Activated naive CD4-positive, alpha-beta T cell treated with anti-CD3 and anti-CD28 coated beads, Interleukin-2, amount 10 ng/mL, durations not matched to agents 7 days and 5 days (primary cell): ENCODE measurements around the gene HEATR5B.
"Not testable (repeated sequence)": the region's sequence is repeated elsewhere in the genome, so short reads cannot be mapped to it uniquely, and the experiment has no call there.

Experiments
- CTCF ChIA-PET: fragments of 350-600 bp; sonication (Branson Sonifier 250); formaldehyde crosslinking; loops from one replicate; lab custom pipeline; 2021; ENCODE audit warnings: antibody characterized with exemption; lab: Charles Lee
- DNase-seq: peaks from one replicate; pipeline ENCODE4 v3.0.0-alpha.2; 2020
- H3K27ac Mint-ChIP-seq: one replicate; pipeline ENCODE4 v1.8.0; 2021; ENCODE audit warnings: mild to moderate bottlenecking, moderate library complexity, mixed read lengths
- H3K27me3 Mint-ChIP-seq: one replicate; pipeline ENCODE4 v1.8.0; 2021; ENCODE audit warnings: mild to moderate bottlenecking, mixed read lengths
- H3K36me3 Mint-ChIP-seq: one replicate; pipeline ENCODE4 v1.8.0; 2021; ENCODE audit warnings: mixed read lengths
- H3K4me1 Mint-ChIP-seq: one replicate; pipeline ENCODE4 v1.8.0; 2021; ENCODE audit warnings: mixed read lengths
- H3K4me3 Mint-ChIP-seq: one replicate; pipeline ENCODE4 v1.8.0; 2021; ENCODE audit warnings: mild to moderate bottlenecking, moderate library complexity, mixed read lengths
- H3K9me3 Mint-ChIP-seq: one replicate; pipeline ENCODE4 v1.8.0; 2021; ENCODE audit warnings: mixed read lengths

HEATR5B gene

DNA sequence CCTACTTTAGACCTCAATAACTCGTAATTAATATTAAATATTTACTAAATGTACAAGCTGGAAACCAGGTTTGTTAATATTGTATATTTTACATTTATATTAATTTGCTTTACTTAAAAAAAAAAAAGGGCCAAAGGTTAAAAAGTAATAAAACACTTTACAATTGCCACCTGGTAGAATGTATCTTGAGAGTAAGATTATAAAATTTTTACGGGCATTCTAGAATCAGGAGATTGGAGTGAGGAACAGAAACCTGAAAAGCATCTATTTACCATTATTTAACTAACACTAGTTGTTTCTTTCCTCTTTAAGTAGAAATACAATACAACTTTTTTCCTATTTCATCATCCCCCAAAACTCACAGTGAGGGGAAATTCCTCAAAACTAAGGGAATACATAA lies 102.3 kb downstream of the HEATR5B start:
- Mint-ChIP-seq H3K4me1 (no peaks in the 10 kb centered on the region), H3K27me3 (no peaks in the 10 kb centered on the region), H3K27ac (no peak overlapping the region), H3K36me3 (peaks cover 18% of the 10 kb centered on the region), H3K9me3 (no peaks in the 10 kb centered on the region), H3K4me3 (no peak overlapping the region)
- DNase-seq = no peak
- CTCF ChIA-PET = no interaction called here

DNA sequence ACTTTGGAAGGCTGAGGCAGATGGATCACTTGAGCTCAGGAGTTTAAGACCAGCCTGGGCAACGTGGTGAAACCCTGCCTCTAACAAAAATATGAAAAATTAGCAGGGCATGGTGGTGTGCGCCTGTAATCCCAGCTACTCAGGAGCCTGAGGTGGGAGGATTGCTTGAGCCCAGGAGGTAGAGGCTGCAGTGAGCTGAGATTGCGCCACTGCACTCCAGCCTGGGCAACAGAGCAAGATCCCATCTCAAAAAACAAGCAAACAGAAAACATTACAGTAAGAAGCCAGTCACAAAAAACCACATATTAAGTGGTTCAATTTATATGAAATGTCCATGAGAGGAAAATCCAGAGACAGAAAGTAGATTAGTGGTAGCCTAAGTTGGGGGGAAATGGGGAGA lies 105.2 kb downstream of the HEATR5B start:
- CTCF ChIA-PET, H3K4me1 Mint-ChIP-seq, H3K27ac Mint-ChIP-seq, H3K27me3 Mint-ChIP-seq, H3K9me3 Mint-ChIP-seq, DNase-seq, H3K4me3 Mint-ChIP-seq: not testable (repeated sequence)
- peaks cover 16% of the 10 kb centered on the region for H3K36me3 Mint-ChIP-seq

DNA sequence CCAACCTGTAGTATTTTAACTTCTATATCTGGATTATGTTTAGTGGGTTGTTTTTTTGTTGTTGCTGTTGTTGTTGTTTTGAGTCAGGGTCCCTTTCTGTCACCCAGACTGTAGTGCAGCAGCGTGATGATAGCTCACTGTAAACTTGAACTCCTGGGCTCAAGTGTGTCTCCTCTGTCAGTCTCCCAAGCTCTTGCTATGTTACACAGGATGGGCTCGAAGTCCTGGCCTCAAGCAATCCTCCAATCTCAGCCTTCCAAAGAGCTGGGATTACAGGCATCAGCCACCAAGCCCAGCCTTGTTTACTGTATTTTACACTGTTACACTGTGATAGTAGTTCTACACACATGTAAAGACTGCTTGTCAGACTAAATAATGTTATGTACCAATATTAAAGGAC lies 108.1 kb downstream of the HEATR5B start:
- no peak overlapping the region for H3K4me3 Mint-ChIP-seq
- no peak for DNase-seq
- peaks cover 6% of the 10 kb centered on the region for H3K27me3 Mint-ChIP-seq
- CTCF ChIA-PET = no interaction called here
- H3K27ac Mint-ChIP-seq = no peak overlapping the region
- H3K36me3 Mint-ChIP-seq = peaks cover 11% of the 10 kb centered on the region
- H3K4me1 Mint-ChIP-seq = no peaks in the 10 kb centered on the region
- H3K9me3 Mint-ChIP-seq = no peaks in the 10 kb centered on the region

DNA sequence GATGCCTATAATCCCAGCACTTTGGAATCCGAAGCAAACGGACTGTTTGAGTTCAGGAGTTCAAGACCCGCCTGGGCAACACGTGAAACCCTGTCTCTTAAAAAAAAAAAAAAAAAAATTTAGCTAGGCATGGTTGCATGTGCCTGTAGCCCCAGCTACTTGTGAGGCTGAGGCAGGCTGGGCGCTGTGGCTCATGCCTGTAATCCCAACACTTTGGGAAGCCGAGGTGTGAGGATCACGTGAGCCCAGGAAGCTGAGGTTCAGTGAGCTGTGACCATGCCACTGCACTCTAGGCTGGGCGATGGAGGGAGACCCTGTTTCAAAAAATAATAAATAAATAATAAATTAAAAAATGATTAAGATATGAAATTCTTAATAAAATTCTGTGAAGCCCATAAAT lies 108.9 kb downstream of the HEATR5B start:
- no peak for DNase-seq
- H3K4me1 Mint-ChIP-seq = no peaks in the 10 kb centered on the region
- H3K27me3 Mint-ChIP-seq = peaks cover 6% of the 10 kb centered on the region
- no peak overlapping the region for H3K27ac Mint-ChIP-seq
- H3K4me3 Mint-ChIP-seq = no peak overlapping the region
- CTCF ChIA-PET = no interaction called here
- H3K36me3 Mint-ChIP-seq = peaks cover 10% of the 10 kb centered on the region
- no peaks in the 10 kb centered on the region for H3K9me3 Mint-ChIP-seq

DNA sequence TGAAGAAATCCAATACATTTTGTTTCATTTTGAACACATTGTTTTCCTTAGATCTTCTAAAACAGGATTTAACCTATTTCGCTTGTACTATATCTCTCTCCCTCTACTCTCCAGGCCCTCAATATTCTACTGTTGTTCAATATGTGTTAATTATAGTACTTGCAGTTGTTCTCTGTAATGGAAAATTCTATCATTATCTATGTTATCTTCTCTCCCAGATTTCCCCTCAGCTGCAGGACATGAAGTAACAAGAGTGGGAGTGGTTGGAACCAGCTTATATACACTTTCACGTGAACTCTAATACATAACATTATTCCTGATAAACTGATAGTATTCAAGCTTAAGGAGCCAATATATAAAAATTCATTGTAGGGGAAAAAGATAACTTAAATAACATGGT lies 110.9 kb downstream of the HEATR5B start:
- Mint-ChIP-seq H3K9me3 (no peaks in the 10 kb centered on the region), H3K27me3 (peaks cover 6% of the 10 kb centered on the region), H3K36me3 (peaks cover 4% of the 10 kb centered on the region), H3K4me1 (peaks cover 5% of the 10 kb centered on the region), H3K4me3 (no peak overlapping the region), H3K27ac (no peak overlapping the region)
- CTCF ChIA-PET = interaction anchor here (0.6 kb wide), 1 partner anchor 1767 kb away, joined by 3 read pairs; no protein-coding TSS in a partner anchor
- DNase-seq = no peak

DNA sequence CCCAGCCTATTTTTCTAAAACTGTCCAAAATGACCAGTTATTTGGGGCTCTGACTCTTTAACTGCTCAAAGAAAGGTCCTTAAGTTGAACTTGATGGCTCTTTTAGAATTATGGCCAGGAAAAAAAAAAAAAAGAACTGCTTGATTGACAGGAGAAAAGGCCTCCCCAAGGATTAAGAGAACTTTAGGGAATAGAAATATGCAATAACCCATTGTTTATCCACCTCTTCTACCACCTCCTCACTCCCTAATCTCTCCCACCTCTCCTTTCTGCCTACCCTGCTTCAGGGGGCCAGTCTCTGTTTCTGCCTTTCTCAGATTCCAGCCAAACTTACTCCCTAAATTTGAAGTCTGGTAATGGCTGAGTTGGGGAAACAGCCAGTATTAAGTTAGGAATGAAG lies 112.2 kb downstream of the HEATR5B start:
- DNase-seq = no peak
- H3K36me3 Mint-ChIP-seq = no peaks in the 10 kb centered on the region
- H3K4me3 Mint-ChIP-seq = no peak overlapping the region
- no peak overlapping the region for H3K27ac Mint-ChIP-seq
- CTCF ChIA-PET = no interaction called here
- H3K9me3 Mint-ChIP-seq = no peaks in the 10 kb centered on the region
- peaks cover 18% of the 10 kb centered on the region for H3K4me1 Mint-ChIP-seq
- H3K27me3 Mint-ChIP-seq = peaks cover 8% of the 10 kb centered on the region

DNA sequence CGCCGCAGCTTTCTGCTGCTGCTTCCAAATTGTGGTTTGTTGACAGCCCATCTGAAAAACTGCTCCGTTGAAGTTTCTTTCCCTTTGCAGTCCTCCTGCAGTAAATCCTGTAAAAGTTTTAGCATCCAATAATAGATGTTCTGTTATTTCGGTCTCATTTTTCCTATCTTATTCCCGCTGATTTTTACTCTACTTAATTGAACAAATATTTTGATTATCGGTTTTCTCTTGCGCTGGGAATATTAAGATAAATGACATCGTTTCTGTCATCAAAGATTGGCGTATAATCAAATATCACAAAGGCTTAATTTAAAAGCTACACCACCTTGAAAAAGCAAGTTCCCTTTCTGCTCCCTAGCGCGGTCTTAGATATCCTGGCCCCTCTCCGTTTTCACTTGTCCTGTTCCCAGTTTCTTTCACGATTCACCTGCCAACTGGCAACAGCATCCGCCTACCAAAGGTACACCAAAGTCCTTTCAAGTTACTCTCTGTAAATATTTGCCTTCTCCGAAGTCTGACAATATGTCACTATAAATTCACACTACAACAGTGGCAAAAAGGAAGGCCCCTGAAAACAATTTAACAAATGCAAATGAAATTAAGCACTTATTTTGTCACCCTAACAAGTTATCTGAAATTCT lies 116.8 kb downstream of the HEATR5B start:
- Mint-ChIP-seq H3K36me3 (peaks cover 13% of the 10 kb centered on the region), H3K4me1 (peaks cover 48% of the 10 kb centered on the region), H3K9me3 (no peaks in the 10 kb centered on the region), H3K27ac (peak overlapping the region; percentile 98), H3K27me3 (peaks cover 11% of the 10 kb centered on the region), H3K4me3 (peak overlapping the region; percentile 97)
- CTCF ChIA-PET = interaction anchor here (0.9 kb wide), 1 partner anchor 40 kb away, joined by 3 read pairs; no protein-coding TSS in a partner anchor
- DNase-seq = no peak

DNA sequence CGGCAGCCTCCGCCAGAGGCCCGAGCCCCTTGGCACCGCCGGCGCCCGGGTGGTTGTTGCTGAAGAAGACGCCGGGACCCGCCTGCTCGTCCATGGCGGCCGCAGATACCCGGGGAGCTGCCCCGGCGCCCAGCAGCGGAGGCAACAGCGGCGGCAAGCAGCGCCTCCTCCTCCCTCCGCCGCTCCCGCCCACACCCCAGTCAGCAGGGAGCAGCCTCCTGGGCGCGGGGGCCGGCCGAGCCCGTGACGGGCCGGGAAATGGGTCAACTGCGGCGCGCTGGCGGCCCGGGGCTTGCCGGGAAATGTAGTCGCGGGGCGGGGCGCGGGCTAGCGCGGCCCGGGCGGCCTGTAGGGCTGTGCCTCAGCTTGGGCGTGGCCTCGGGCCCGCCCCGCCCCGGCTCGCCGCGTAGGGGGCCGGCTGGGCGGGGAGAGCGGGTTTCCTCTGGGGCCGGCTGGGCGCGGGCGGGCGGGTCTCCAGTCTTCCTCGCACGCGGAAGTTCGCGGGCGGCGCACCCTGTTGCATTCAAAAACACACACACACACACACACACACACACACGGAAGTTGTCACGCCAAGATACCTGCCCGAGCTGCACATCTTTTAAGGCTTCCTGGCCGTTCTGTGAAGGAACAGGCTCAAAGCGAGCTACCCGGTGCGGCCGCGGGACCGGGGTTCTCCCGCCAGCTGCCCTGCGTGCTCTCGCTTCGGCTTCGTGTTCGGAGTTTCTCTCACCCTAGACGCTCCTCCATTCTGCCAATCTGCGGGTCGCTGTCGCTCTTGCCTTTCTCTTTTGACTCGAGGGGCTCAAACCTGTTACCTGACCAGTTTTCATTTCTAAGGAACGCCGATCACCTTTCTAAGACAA lies 117.6 kb downstream of the HEATR5B start, which contains the start of gene STRN:
Gene STRN, minus strand, starts transcription at position 167 of the 866 bp plus-strand sequence. Its CDS starts 73 bp downstream, at position 94.
- peak within 1 kb of the TSS; percentile 98 for H3K27ac Mint-ChIP-seq
- H3K4me1 Mint-ChIP-seq = peaks cover 53% of the 10 kb centered on the region
- DNase-seq = peak; percentile 97
- H3K9me3 Mint-ChIP-seq = no peaks in the 10 kb centered on the region
- H3K4me3 Mint-ChIP-seq = peak within 1 kb of the TSS; percentile 97
- H3K36me3 Mint-ChIP-seq = peaks cover 16% of the 10 kb centered on the region
- CTCF ChIA-PET = interaction anchor here (0.9 kb wide), 1 partner anchor 40 kb away, joined by 3 read pairs; no protein-coding TSS in a partner anchor
- peaks cover 5% of the 10 kb centered on the region for H3K27me3 Mint-ChIP-seq

DNA sequence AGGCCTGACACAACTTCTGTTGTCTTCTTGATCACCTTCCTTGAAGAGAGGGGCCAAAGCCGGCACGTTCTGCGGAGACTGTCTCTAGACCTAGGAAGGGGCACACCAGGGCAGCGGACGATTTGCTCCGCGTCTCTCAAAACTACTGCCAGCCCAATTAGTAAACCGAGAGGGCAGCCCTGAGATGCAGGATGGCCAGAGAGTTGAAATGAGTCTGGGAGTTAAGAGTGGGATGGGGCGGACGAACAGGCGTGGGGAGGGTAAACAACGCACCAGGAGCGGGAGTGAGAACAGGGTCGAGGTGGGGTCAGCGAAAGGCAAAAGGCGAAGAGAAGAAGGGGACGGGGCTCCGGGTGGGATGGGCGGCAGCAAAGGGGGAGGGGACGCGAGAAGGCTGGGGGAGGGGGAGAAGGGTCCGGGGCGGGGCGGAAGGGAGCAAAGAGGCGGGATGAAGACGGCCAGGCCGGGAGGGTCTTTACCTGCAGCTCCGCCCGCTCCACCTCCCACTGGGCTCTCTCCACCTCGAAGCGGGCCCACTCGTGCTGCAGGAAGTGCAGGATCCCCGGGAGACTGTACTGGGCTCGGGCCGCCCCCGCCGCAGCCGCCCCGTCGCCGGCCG lies 118.3 kb downstream of the HEATR5B start:
- peaks cover 57% of the 10 kb centered on the region for H3K4me1 Mint-ChIP-seq
- peak overlapping the region; percentile 97 for H3K4me3 Mint-ChIP-seq
- H3K27ac Mint-ChIP-seq = peak overlapping the region; percentile 93
- no peaks in the 10 kb centered on the region for H3K9me3 Mint-ChIP-seq
- peak; percentile 70 for DNase-seq
- H3K36me3 Mint-ChIP-seq = peaks cover 18% of the 10 kb centered on the region
- H3K27me3 Mint-ChIP-seq = peaks cover 5% of the 10 kb centered on the region
- CTCF ChIA-PET = no interaction called here

DNA sequence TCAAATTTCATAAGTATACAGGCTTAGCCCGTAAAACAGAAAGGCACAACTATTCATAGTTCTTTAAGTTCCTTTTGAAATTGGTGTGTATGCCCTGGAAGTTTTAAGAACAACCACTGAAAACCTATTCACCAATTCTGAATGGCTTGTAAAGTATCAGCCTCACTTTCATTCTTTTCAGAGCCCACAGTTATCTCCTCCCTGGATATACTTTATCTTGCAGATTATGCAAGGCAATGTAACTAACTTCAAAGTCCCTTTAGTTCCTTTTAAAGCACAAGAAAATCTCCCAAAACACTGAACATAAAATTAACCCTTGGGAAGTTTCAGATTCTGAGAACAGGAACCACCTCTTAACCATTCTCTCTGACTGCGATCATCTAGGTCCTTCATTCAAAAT lies 119.0 kb downstream of the HEATR5B start:
- H3K27ac Mint-ChIP-seq = peak overlapping the region; percentile 93
- CTCF ChIA-PET = no interaction called here
- DNase-seq = no peak
- peaks cover 58% of the 10 kb centered on the region for H3K4me1 Mint-ChIP-seq
- H3K27me3 Mint-ChIP-seq = peaks cover 5% of the 10 kb centered on the region
- H3K36me3 Mint-ChIP-seq = peaks cover 18% of the 10 kb centered on the region
- no peaks in the 10 kb centered on the region for H3K9me3 Mint-ChIP-seq
- peak overlapping the region; percentile 97 for H3K4me3 Mint-ChIP-seq

DNA sequence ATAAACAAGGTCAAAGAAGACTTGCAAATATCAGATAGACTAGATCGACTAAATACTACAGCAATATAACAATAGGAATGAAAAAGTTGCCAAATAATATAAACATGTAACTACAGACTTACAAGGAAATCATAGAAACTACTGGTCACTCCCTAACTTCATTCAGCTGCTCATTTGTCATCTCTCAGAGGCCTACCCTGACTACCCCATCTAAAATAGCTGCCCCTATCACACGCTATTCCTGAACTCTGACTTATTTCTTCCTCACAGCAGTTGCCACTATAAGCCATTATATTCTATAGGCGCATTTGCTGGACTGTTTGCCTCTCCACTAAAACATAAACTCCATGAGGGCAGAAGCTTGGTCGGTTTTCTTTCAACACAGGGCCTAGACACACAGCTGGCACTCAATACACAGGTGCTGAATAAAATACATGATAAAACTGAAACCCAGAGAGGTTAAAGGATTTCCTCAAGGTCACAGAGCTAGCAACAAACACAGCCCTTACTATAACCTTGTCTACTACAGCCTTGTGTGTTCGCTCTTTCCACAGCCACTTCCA lies 119.6 kb downstream of the HEATR5B start:
- H3K27ac Mint-ChIP-seq = peak overlapping the region; percentile 93
- H3K36me3 Mint-ChIP-seq = peaks cover 18% of the 10 kb centered on the region
- peak overlapping the region; percentile 97 for H3K4me3 Mint-ChIP-seq
- peaks cover 61% of the 10 kb centered on the region for H3K4me1 Mint-ChIP-seq
- CTCF ChIA-PET = no interaction called here
- peaks cover 5% of the 10 kb centered on the region for H3K27me3 Mint-ChIP-seq
- no peaks in the 10 kb centered on the region for H3K9me3 Mint-ChIP-seq
- DNase-seq = no peak

DNA sequence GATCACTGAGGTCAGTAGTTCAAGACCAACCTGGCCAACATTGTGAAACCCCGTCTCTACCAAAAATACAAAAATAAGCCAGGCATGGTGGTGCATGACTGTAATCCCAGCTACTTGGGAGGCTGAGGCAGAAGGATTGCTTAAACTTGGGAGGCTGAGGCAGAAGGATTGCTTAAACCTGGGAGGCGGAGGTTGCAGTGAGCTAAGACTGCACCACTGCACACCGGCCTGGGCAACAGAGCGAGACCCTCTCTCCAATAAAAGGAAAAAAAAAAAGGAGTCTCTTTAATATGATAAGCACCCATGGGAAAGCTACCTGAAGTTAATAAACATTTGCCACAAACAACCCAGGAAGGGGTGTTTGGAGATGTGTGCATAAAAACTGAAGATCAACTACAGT lies 120.4 kb downstream of the HEATR5B start:
- no peak overlapping the region for H3K4me3 Mint-ChIP-seq
- H3K27me3 Mint-ChIP-seq = peaks cover 5% of the 10 kb centered on the region

DNA sequence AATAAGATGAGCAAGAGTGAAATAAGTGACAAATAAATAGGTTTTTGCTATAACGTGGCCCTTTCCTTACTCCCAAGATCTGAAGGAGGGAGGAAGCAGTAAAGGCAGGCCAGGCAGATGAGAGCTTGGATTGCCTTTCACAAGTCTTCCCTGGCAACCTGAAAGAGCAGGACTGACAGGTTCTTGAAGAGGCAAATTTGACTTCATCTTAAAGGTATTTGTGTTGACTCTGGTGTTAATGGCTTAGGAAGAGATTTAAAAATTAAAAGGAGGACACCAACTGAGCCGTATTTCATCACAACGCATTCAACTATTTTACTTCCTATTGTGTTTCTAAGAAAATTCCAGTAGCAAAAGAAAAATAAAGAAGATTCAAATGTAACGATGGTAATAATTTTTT lies 121.1 kb downstream of the HEATR5B start:
- peaks cover 69% of the 10 kb centered on the region for H3K4me1 Mint-ChIP-seq
- H3K36me3 Mint-ChIP-seq = peaks cover 24% of the 10 kb centered on the region
- no peak overlapping the region for H3K27ac Mint-ChIP-seq
- DNase-seq = no peak
- peaks cover 5% of the 10 kb centered on the region for H3K27me3 Mint-ChIP-seq
- H3K4me3 Mint-ChIP-seq = no peak overlapping the region
- CTCF ChIA-PET = no interaction called here
- H3K9me3 Mint-ChIP-seq = no peaks in the 10 kb centered on the region

More for the DNA sequence above, 120.4 kb downstream of the HEATR5B start:
- Mint-ChIP-seq H3K36me3 (peaks cover 19% of the 10 kb centered on the region), H3K27ac (no peak overlapping the region), H3K4me1 (peaks cover 69% of the 10 kb centered on the region), H3K9me3 (no peaks in the 10 kb centered on the region)
- no peak for DNase-seq
- CTCF ChIA-PET = no interaction called here

DNA sequence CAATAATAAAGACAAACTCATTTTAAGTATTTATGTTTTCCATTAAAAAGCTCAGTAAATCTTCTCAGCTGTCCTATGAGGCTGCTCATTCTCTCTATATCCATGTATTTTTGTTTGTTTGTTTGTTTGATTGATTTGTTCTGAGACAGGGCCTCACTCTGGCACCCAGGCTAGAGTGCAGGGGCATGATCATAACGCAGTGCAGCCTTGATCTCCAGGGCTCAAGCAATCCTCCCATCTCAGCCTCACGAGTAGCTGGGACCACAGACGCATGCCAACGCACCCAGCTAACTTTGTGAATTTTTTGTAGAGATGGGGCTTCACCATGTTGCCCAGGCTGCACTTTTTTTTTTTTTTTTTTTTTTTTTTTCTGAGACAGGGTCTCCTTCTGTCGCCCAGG lies 123.4 kb downstream of the HEATR5B start:
- DNase-seq = no peak
- peaks cover 59% of the 10 kb centered on the region for H3K4me1 Mint-ChIP-seq
- H3K27me3 Mint-ChIP-seq = no peaks in the 10 kb centered on the region
- H3K36me3 Mint-ChIP-seq = peaks cover 29% of the 10 kb centered on the region
- CTCF ChIA-PET = no interaction called here
- H3K4me3 Mint-ChIP-seq = no peak overlapping the region
- no peaks in the 10 kb centered on the region for H3K9me3 Mint-ChIP-seq
- H3K27ac Mint-ChIP-seq = no peak overlapping the region
